Hepatocyte (in vitro differentiated cells): Measurements from ENCODE around the gene ATP6V0E1.

Source experiments
- CTCF ChIP-seq: fragments of 200-600 bp; sonication (generic); IDR thresholded peaks from 2 replicates; pipeline ENCODE4 v1.5.1; 2016; ENCODE audit warnings: antibody characterized with exemption, mild to moderate bottlenecking; ENCODE audit not compliant: poor library complexity
- EZH2 ChIP-seq: fragments of 200-600 bp; sonication (generic); IDR thresholded peaks from 2 replicates; pipeline ENCODE4 v1.6.1; 2016; ENCODE audit warnings: antibody characterized with exemption, mild to moderate bottlenecking, borderline replicate concordance

GRCh38 chr5:172981931-172982330 lies 1.6 kb upstream of the ATP6V0E1 start:
- TF ChIP-seq EZH2 (no peak), CTCF (no peak)
